HG03039 (cell line): ENCODE results near the gene IGF2R.
A peak's percentile ranks its signal among the peaks of the same experiment; 100 is the strongest.
"Not testable (repeated sequence)": the region's sequence is repeated elsewhere in the genome, so short reads cannot be mapped to it uniquely, and the experiment has no call there.

Experiments used
- ATAC-seq: cut with Tn5 transposase; IDR thresholded peaks from one replicate; pipeline ENCODE4 v1.9.1; 2021; ENCODE audit warnings: mild to moderate bottlenecking, moderate library complexity; ENCODE audit not compliant: unreplicated experiment

The IGF2R gene

GRCh38 chr6:159968295-159969203 is at the start of gene IGF2R:
TSS of gene IGF2R (plus strand) at chr6:159969082. CDS start at chr6:159969247, 165 bp downstream.
- peak; percentile 80 for ATAC-seq

GRCh38 chr6:159919800-159920199 is 49.1 kb upstream of the IGF2R start:
- no peak for ATAC-seq

GRCh38 chr6:159924150-159924549 is 44.7 kb upstream of the IGF2R start:
- not testable (repeated sequence) for ATAC-seq

DNA sequence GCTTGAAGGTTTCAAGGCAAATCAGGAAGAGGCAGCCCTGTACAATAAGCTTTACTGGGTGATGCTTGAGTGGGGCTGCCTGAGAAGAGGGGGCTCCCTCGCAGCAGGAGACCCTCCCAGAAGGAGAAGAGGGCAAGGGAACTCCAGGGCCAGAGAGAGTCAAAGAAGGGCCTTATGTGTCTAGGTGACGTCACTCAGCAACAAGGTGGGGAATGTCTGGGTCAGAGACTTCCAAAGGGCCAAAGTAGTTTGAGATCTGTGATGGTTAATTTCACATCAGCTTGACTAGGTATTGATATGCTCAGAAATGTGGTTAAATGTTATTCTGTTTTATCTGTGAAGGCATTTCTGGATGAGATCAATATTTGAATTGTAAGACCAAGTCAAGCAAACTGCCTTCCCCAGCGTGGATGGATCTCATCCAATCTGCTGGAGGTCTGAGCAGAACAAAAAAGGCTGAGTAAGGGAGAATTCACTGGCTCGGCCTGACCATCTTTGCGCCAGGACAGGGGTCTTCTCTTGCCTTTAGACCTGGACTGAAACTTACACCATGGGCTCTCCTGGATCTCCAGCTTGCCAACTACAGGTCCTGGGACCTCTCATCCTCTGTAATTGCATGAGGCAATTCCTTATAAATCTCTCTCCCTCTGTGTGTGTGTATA is 42.2 kb upstream of the IGF2R start:
- no peak for ATAC-seq

DNA sequence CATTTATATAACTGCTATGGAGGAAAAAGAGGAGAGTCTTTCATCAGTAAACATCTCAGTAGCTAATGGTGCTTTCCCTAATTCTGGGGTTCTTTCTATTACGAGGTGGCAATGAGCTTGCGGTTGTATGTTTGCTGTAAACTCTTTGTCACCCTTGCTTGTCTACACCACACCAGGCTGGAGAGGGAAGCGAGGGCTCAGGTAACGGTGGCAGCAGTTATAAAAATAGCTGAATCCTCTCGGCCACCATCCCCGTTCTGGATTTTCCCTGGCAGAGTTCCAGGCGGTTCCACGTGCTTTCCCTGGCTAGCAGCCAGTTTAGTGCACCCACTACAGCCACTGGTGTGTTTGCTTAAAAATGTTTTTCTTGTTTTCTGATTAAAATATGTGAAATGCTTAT is 39.1 kb upstream of the IGF2R start:
- no peak for ATAC-seq

DNA sequence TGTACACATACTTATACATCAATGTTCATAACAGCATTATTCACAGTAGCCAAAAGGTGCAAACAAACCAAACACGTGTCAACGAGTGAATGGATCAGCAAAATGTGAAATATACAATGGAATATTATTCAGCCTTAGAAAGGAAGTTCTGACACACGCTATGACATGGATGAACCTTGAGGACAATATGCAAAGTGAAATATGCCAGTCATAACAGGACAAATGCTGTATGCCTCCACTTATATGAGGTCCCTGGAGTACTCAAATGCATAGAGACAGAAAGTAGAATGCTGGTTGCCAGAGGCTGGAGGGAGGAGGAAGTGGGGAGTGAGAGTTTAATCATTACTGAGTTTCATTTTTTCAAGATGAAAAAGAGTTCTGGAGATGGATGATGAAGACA is 37.8 kb upstream of the IGF2R start:
- ATAC-seq = peak; percentile 93

DNA sequence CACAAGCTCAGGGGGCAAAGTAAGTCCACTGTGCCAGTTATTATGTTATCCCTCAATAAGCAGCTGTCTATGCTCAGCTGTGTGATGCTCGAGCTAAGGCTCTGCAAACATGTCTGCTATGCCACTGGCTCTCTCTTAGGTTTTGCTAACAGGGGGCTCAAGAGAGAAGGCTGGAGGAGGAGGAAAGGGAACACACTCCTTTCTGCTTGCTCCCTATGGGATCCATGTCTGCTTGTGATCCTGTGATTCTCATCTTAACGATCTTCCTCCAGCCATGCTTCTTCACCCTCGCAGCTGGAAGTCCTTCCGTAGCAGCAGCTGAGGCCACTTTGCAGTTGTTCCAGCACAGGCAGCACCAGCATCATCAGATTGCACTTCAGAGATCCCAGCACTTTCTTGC is 37.0 kb upstream of the IGF2R start:
- ATAC-seq = no peak

- no peak for ATAC-seq
Observed at GRCh38 chr6:159933077-159933476, 35.8 kb upstream of the IGF2R start.

- ATAC-seq = no peak
Observed at GRCh38 chr6:159934181-159934580, 34.7 kb upstream of the IGF2R start.

- no peak for ATAC-seq
Observed at GRCh38 chr6:159935065-159935464, 33.8 kb upstream of the IGF2R start.

- no peak for ATAC-seq
Observed at GRCh38 chr6:159935633-159936032, 33.2 kb upstream of the IGF2R start.

- ATAC-seq = no peak
Observed at GRCh38 chr6:159939591-159940016, 29.3 kb upstream of the IGF2R start.

- peak; percentile 83 for ATAC-seq
Observed at GRCh38 chr6:159941286-159942113, 27.4 kb upstream of the IGF2R start.

DNA sequence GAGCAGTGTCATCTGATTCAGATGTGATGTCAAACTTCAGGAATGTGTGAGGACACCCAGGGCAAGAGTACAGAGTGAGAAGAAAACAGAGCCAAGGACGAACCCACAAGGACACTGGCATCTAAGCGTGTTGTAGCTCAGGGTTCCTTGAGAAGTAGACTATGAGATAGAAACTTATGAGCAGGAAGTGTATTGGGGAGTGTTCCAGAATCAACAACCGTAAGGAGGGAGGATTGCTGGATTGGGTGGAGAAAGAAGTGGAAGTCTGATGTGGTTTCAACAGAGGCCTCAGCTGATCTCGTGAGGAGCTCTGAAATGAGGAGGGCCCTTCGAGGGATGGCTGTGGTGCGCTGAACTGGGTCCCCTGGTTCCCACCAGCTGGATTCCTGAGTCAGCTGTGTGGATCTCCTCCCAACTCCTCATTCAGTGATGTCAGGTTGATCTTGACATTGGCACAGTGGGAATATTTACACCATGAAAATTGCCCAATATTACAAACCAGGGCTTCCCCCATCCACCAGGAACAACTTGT is 25.7 kb upstream of the IGF2R start:
- no peak for ATAC-seq

GRCh38 chr6:159943968-159944598 is 24.8 kb upstream of the IGF2R start:
- no peak for ATAC-seq

- no peak for ATAC-seq
Observed at GRCh38 chr6:159945801-159946392, 23.0 kb upstream of the IGF2R start.

- no peak for ATAC-seq
Observed at GRCh38 chr6:159946912-159947311, 22.0 kb upstream of the IGF2R start.

- ATAC-seq = no peak
Observed at GRCh38 chr6:159948199-159948598, 20.7 kb upstream of the IGF2R start.

DNA sequence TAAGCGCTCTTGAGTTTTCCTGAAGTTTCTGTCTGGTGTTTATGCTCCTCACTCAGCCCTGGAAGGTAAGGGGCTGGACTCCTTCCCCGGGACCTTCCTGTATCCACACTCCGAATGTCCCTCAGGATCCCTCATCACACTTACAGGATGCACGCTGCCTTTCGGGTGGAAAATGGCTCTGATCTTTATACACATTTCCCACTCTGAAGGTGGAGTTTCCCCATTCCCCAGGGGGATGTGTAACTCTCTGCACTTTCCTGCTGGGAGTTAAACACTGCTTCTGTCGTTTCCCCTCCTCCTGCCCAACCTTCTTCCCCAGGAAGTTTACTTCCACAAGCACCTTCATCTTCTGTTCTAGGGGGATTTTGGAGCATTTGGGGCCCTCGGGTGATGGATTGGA is 17.1 kb upstream of the IGF2R start:
- ATAC-seq = no peak
